A549 (cell line): ENCODE measurements around the gene MEGF6. TPM values are rescaled to one million over a fixed set of nuclear protein-coding genes. Genes with fewer than 3 reads are reported as not detected.

Source experiments
- ATAC-seq, 2 experiments: fragments of 200-7000 bp in 1 of 2; fragments of >200 bp in 1 of 2; cut with Nextera tagmentation in 1 of 2; cut with Tn5 transposase in 1 of 2; 3 replicates each; pipeline versions ENCODE4 v1.8.0 to v1.9.1; 2018 to 2020; ENCODE audit warnings: mild to moderate bottlenecking in 1 of 2, moderate library complexity in 1 of 2
- CTCF ChIA-PET: fragments of 300-600 bp; sonication (Branson Sonifier 250); formaldehyde crosslinking; extraction: SDS; loops from one replicate; lab custom pipeline; 2021; ENCODE audit warnings: antibody characterized with exemption, inconsistent platforms; lab: Yijun Ruan, JAX
- POLR2A ChIA-PET: fragments of 350-600 bp; formaldehyde crosslinking; extraction: SDS; loops from one replicate; lab custom pipeline; 2021; ENCODE audit warnings: antibody characterized with exemption, inconsistent platforms; lab: Yijun Ruan, JAX
- DNase-seq, 2 experiments: peaks; one replicate each; pipeline versions ENCODE4 v3.0.0 to v3.0.0-alpha.2; 2011 to 2016; ENCODE audit warnings: low read depth in 1 of 2, low spot score in 1 of 2
- FAIRE-seq: peaks from 2 replicates; lab custom pipeline; 2011; peaks lifted over from hg19 to GRCh38; lab: Jason Lieb, UNC
- H3K27ac ChIP-seq, 2 experiments: fragments of >200 bp; sonication (Bioruptor Twin); formaldehyde crosslinking; 3 replicates each; pipeline ENCODE4 v1.5.1; 2016 to 2017
- H3K4me1 ChIP-seq: fragments of >200 bp; sonication (Bioruptor Twin); formaldehyde crosslinking; 3 replicates; pipeline ENCODE4 v1.6.1; 2016
- H3K4me2 ChIP-seq: fragments of >200 bp; sonication (Bioruptor Twin); formaldehyde crosslinking; 3 replicates; pipeline ENCODE4 v1.6.1; 2016
- H3K4me3 ChIP-seq: fragments of >200 bp; sonication (Bioruptor Twin); formaldehyde crosslinking; 3 replicates; pipeline ENCODE4 v1.5.1; 2016
- H3K9me3 ChIP-seq: fragments of >200 bp; sonication (Bioruptor Twin); formaldehyde crosslinking; 3 replicates; pipeline ENCODE4 v1.6.1; 2016
- CBX2 ChIP-seq: fragments of 200-600 bp; sonication (generic); IDR thresholded peaks from 2 replicates; pipeline ENCODE4 v1.6.1; 2016; ENCODE audit warnings: low read depth, mild to moderate bottlenecking, borderline replicate concordance
- CBX8 ChIP-seq: fragments of 200-600 bp; sonication (generic); IDR thresholded peaks from 2 replicates; pipeline ENCODE4 v1.6.1; 2016
- CEBPB ChIP-seq, 2 experiments: fragments of >200 bp in 1 of 2; sonication (Bioruptor Twin) in 1 of 2; formaldehyde crosslinking in 1 of 2; IDR thresholded peaks; 2 replicates each; pipeline ENCODE4 v1.6.1; 2012 to 2016
- EHF ChIP-seq: fragments of 250-450 bp; sonication (Bioruptor Pico); IDR thresholded peaks from 2 replicates; pipeline ENCODE4 v1.5.0; 2020; ENCODE audit warnings: mild to moderate bottlenecking
- EHMT2 ChIP-seq: fragments of 200-600 bp; sonication (generic); IDR thresholded peaks from 2 replicates; pipeline ENCODE4 v1.6.1; 2016; ENCODE audit warnings: antibody characterized with exemption, low read depth, mild to moderate bottlenecking, moderate library complexity
- ESRRA ChIP-seq: fragments of 150-350 bp; IDR thresholded peaks from 2 replicates; pipeline ENCODE4 v1.6.1; 2014; ENCODE audit warnings: mild to moderate bottlenecking, low read length, borderline replicate concordance
- HMGXB4 ChIP-seq: fragments of 250-450 bp; sonication (Bioruptor Pico); IDR thresholded peaks from 2 replicates; pipeline ENCODE4 v1.5.0; 2021; ENCODE audit warnings: mild to moderate bottlenecking, moderate library complexity, borderline replicate concordance
- HOXB5 ChIP-seq: fragments of 250-450 bp; sonication (Bioruptor Pico); IDR thresholded peaks from 2 replicates; pipeline ENCODE4 v1.5.0; 2020; ENCODE audit warnings: mild to moderate bottlenecking, moderate library complexity
- KDM1A ChIP-seq: fragments of 200-600 bp; sonication (generic); IDR thresholded peaks from 2 replicates; pipeline ENCODE4 v1.6.1; 2016; ENCODE audit warnings: low read depth, mild to moderate bottlenecking
- KDM5A ChIP-seq: fragments of 200-600 bp; sonication (generic); IDR thresholded peaks from 2 replicates; pipeline ENCODE4 v1.6.1; 2016; ENCODE audit warnings: antibody characterized with exemption, mild to moderate bottlenecking
- MAZ ChIP-seq: fragments of 150-350 bp; IDR thresholded peaks from 2 replicates; pipeline ENCODE4 v1.6.1; 2014; ENCODE audit warnings: antibody characterized with exemption, low read depth, low read length, borderline replicate concordance
- NFE2L2 ChIP-seq: fragments of 150-350 bp; conservative IDR thresholded peaks from 2 replicates; pipeline ENCODE4 v1.6.1; 2014; ENCODE audit warnings: low read length
- RAD21 ChIP-seq, 2 experiments: fragments of >200 bp in 1 of 2; sonication (Bioruptor Twin) in 1 of 2; formaldehyde crosslinking in 1 of 2; IDR thresholded peaks in 1 of 2; conservative IDR thresholded peaks in 1 of 2; 2 replicates in 1 of 2; 3 replicates in 1 of 2; pipeline ENCODE4 v1.6.1; 2012 to 2018; ENCODE audit warnings: inconsistent platforms in 1 of 2
- RARB ChIP-seq: fragments of 250-450 bp; sonication (Bioruptor Pico); IDR thresholded peaks from 2 replicates; pipeline ENCODE4 v1.8.0; 2021; ENCODE audit warnings: mild to moderate bottlenecking, moderate library complexity
- RFX5 ChIP-seq: fragments of 450-650 bp; IDR thresholded peaks from 2 replicates; pipeline ENCODE4 v1.7.1; 2014; ENCODE audit warnings: antibody characterized with exemption, mild to moderate bottlenecking, moderate library complexity
- RNF2 ChIP-seq: fragments of 200-600 bp; sonication (generic); IDR thresholded peaks from 2 replicates; pipeline ENCODE4 v1.6.1; 2016; ENCODE audit warnings: low read depth, mild to moderate bottlenecking, antibody characterized with exemption, moderate library complexity, borderline replicate concordance
- SMC3 ChIP-seq: fragments of >200 bp; sonication (Bioruptor Twin); formaldehyde crosslinking; IDR thresholded peaks from 3 replicates; pipeline ENCODE4 v1.6.1; 2018; ENCODE audit warnings: inconsistent platforms
- TP53 ChIP-seq: fragments of 250-450 bp; sonication (Bioruptor Pico); IDR thresholded peaks from 2 replicates; pipeline ENCODE4 v1.5.0; 2021; ENCODE audit warnings: mild to moderate bottlenecking, moderate library complexity
- USF2 ChIP-seq: fragments of 450-650 bp; IDR thresholded peaks from 2 replicates; pipeline ENCODE4 v1.6.1; 2014; ENCODE audit warnings: antibody characterized with exemption
- ZC3H11A ChIP-seq: fragments of 450-650 bp; IDR thresholded peaks from 2 replicates; pipeline ENCODE4 v1.6.1; 2014; ENCODE audit warnings: antibody characterized with exemption, mild to moderate bottlenecking
- ZNF302 ChIP-seq: fragments of 250-450 bp; sonication (Bioruptor Pico); IDR thresholded peaks from 2 replicates; pipeline ENCODE4 v1.9.0; 2021; ENCODE audit warnings: inconsistent platforms, mild to moderate bottlenecking, moderate library complexity
- WGBS: methylation state at CpG from one replicate; pipeline ENCODE4 v1.1.6; 2017; ENCODE audit errors: missing lambda C conversion rate; 5-methylcytosine and 5-hydroxymethylcytosine counted together
- polyA plus RNA-seq, 4 experiments: library from polyadenylated mRNA; depleted of rRNA in 3 of 4; stranded (reverse); fragments of >200 nt; fragmentation: RNase III in 1 of 4; extraction: RNeasy Plus Mini Kit Qiagen cat#74134 plus additional on column Dnase treatment in 1 of 4; gene quantifications; 2 replicates in 3 of 4; 3 replicates in 1 of 4; pipeline ENCODE4 v1.2.3, GENCODE V29; 2011 to 2017
- TF ChIP-seq, protein P1 (sequence below): IDR thresholded peaks from 2 replicates; pipeline ENCODE4 v1.6.1; 2012; ENCODE audit warnings: low read depth, borderline replicate concordance

The MEGF6 gene
- polyA plus RNA-seq, 2 of the 4 experiments (the other 2 are of a cell fraction) = 0.66 to 13.7 TPM

DNA sequence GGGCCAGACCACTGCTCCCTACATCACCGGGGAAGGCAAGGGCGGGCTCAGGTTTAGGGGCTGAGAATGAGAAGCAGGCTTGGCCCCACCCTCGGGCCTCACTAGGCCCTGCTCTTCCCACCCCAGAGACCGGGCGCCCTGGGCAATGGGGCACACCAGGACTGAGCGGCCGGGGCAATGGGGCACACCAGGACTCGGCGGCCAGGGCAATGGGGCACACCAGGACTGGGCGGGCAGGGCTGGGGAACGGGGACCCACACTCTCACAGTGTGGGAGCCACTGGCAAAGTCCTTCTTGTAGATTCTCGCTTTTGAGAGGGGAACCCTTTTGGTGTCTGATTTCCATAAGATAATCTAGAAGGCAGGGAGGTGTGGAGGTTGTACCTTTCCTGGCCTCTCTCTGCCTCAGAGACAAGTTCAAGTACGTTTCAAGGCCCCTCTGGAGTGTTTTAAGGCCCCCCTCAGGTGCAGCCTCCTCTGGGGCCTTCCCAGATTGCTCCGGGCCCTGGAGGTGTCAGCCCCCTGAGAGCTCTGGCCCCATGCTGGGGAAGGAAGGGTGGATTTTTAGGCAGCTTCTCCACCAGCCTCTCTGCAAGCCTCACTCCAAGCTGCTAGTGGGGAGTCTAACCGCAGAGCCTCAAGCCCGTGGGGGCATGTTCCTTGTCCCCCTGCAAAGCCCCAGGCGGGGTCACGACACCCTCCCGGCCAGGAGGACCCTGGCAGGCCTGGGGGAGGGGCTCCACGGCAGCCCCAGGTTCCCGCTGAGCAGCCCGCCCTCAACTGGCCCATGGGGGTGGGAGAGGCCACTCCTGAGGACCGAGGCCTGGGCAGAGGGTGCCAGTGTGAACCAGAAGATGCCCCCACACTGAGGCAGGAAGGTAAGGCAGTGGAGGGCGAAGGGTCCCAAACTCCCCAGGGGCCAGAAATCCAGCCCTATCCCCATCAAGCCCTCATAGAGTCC, 90.6 kb downstream of the MEGF6 start:
- no peak overlapping the region for H3K27ac ChIP-seq
- no peak overlapping the region for H3K4me2 ChIP-seq
- H3K4me1 ChIP-seq = no peaks in the 10 kb centered on the region
- WGBS = 83% methylated on average over 6 of the region's 24 CpGs
- TF ChIP-seq RARB (CRISPR knock-in tag) = no peak
- no peak for TF ChIP-seq SMC3
- TF ChIP-seq MAZ = no peak
- no peak for TF ChIP-seq USF2
- TF ChIP-seq RAD21 (conservative IDR thresholded peaks at IDR 0.05 in 1 of 2, IDR thresholded peaks at IDR 0.05 in 1 of 2) = no peak
- TF ChIP-seq ZC3H11A = no peak
- no peak for TF ChIP-seq KDM5A
- no peak for TF ChIP-seq HOXB5
- TF ChIP-seq KDM1A = no peak
- no peak for TF ChIP-seq RNF2
- POLR2A ChIA-PET = no interaction called here
- H3K4me3 ChIP-seq = no peak overlapping the region
- H3K9me3 ChIP-seq = no peaks in the 10 kb centered on the region
- ATAC-seq = no peak
- CTCF ChIA-PET = no interaction called here
- FAIRE-seq = no peak
- no peak for DNase-seq

GRCh38 chr1:3519301-3519885, 91.9 kb downstream of the MEGF6 start:
- DNase-seq = no peak
- H3K4me1 ChIP-seq = no peaks in the 10 kb centered on the region
- FAIRE-seq = no peak
- TF ChIP-seq HMGXB4 (no peak), CBX8 (no peak), RFX5 (no peak), RNF2 (no peak), CBX2 (no peak), MAZ (no peak), ZNF302 (no peak), EHF (CRISPR knock-in tag) (no peak)
- TF ChIP-seq, protein P1, sequence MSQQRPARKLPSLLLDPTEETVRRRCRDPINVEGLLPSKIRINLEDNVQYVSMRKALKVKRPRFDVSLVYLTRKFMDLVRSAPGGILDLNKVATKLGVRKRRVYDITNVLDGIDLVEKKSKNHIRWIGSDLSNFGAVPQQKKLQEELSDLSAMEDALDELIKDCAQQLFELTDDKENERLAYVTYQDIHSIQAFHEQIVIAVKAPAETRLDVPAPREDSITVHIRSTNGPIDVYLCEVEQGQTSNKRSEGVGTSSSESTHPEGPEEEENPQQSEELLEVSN = no peak
- TF ChIP-seq, all 56 proteins: peak for 0
- Histone ChIP-seq H3K4me2 (no peak overlapping the region), H3K4me3 (no peak overlapping the region), H3K27ac (no peak overlapping the region), H3K9me3 (no peaks in the 10 kb centered on the region)
- 82% methylated on average over 10 of the region's 27 CpGs for WGBS
- no peak for ATAC-seq
- ChIA-PET CTCF (interaction anchor here (0.9 to 3.1 kb wide), 10 partner anchors 8 to 96 kb away, joined by 3 to 10 read pairs (median 6); no protein-coding TSS in a partner anchor), POLR2A (no interaction called here)

- DNase-seq (no peak), FAIRE-seq (no peak), ATAC-seq (no peak)
- H3K4me2 ChIP-seq = no peak overlapping the region
- no peak overlapping the region for H3K4me3 ChIP-seq
- H3K27ac ChIP-seq = no peak overlapping the region
- 82% methylated on average over 3 of the region's 8 CpGs for WGBS
- TF ChIP-seq EHMT2 = no peak
- TF ChIP-seq TP53 (CRISPR knock-in tag) = no peak
- no peak for TF ChIP-seq CEBPB (IDR thresholded peaks at IDR 0.05)
- TF ChIP-seq ESRRA = no peak
- TF ChIP-seq RNF2 = no peak
- TF ChIP-seq NFE2L2 = no peak
- no peaks in the 10 kb centered on the region for H3K9me3 ChIP-seq
- CTCF ChIA-PET = interaction anchor here (0.7 to 3.1 kb wide), 16 partner anchors 8 to 101 kb away, joined by 3 to 10 read pairs (median 4); no protein-coding TSS in a partner anchor
- H3K4me1 ChIP-seq = no peaks in the 10 kb centered on the region
- POLR2A ChIA-PET = no interaction called here
These were observed 92.6 kb downstream of the MEGF6 start for GRCh38 chr1:3518756-3519155.
